Astrocyte (in vitro differentiated cells and primary cell): Measurements from ENCODE around the gene FITM1.

ENCODE experiments used
- EZH2 ChIP-seq: IDR thresholded peaks from 2 replicates; pipeline ENCODE4 v1.6.1; 2012; ENCODE audit warnings: mild to moderate bottlenecking, low read length, inconsistent platforms; ENCODE audit not compliant: insufficient read depth
- TF ChIP-seq, protein P1 (sequence below): IDR thresholded peaks from 2 replicates; pipeline ENCODE4 v1.5.1; 2011; ENCODE audit warnings: low read depth, mild to moderate bottlenecking, inconsistent platforms, low read length, moderate library complexity; ENCODE audit not compliant: insufficient read depth

DNA sequence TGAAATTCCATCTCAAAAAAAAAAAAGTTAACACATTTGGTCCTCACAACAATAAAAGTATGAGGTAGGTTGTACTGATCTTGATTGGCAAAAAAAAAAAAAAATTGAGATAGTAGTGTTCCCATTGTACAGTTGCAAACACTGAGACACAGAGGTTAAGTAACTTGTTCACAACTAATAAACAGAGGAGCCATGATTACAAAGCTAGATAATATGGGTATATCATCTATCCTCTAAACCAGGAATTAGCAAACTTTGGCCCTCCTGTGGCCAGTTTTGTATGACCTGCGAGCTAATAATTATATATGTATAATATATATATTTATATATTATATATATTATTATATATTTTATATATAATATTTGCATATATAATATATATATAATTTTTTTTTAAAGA lies 3.3 kb downstream of the FITM1 start:
- TF ChIP-seq, protein P1, sequence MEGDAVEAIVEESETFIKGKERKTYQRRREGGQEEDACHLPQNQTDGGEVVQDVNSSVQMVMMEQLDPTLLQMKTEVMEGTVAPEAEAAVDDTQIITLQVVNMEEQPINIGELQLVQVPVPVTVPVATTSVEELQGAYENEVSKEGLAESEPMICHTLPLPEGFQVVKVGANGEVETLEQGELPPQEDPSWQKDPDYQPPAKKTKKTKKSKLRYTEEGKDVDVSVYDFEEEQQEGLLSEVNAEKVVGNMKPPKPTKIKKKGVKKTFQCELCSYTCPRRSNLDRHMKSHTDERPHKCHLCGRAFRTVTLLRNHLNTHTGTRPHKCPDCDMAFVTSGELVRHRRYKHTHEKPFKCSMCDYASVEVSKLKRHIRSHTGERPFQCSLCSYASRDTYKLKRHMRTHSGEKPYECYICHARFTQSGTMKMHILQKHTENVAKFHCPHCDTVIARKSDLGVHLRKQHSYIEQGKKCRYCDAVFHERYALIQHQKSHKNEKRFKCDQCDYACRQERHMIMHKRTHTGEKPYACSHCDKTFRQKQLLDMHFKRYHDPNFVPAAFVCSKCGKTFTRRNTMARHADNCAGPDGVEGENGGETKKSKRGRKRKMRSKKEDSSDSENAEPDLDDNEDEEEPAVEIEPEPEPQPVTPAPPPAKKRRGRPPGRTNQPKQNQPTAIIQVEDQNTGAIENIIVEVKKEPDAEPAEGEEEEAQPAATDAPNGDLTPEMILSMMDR = no peak
- no peak for TF ChIP-seq EZH2
